HepG2 (cell line): ENCODE data around the gene SLC50A1. TPM values are rescaled to one million over a fixed set of nuclear protein-coding genes. Genes with fewer than 3 reads are reported as not detected.
A peak's percentile ranks its signal among the peaks of the same experiment; 100 is the strongest.

ENCODE experiments used
- CTCF ChIP-seq: sonication (generic); formaldehyde crosslinking; IDR thresholded peaks from 2 replicates; pipeline ENCODE4 v1.5.0; 2020; ENCODE audit warnings: mild to moderate bottlenecking, missing genetic modification reagents, moderate library complexity
- DRAP1 ChIP-seq: IDR thresholded peaks from 2 replicates; pipeline ENCODE4 v1.6.1; 2016; ENCODE audit warnings: missing genetic modification reagents, missing compliant biosample characterization
- ERF ChIP-seq: IDR thresholded peaks from 2 replicates; pipeline ENCODE4 v1.6.1; 2018; ENCODE audit warnings: missing biosample characterization, missing genetic modification reagents
- HDAC1 ChIP-seq: sonication (generic); formaldehyde crosslinking; IDR thresholded peaks from 2 replicates; pipeline ENCODE4 v1.5.1; 2020; ENCODE audit warnings: mild to moderate bottlenecking, missing genetic modification reagents
- HDAC6 ChIP-seq: fragments of 200-600 bp; sonication (generic); IDR thresholded peaks from 2 replicates; pipeline ENCODE4 v1.7.0; 2017; ENCODE audit warnings: mild to moderate bottlenecking, antibody characterized with exemption, low read length, low read depth
- HNRNPL ChIP-seq: fragments of 200-400 bp; formaldehyde crosslinking; IDR thresholded peaks from 2 replicates; pipeline ENCODE4 v1.6.1; 2017; ENCODE audit warnings: mild to moderate bottlenecking, low read depth, low read length
- KDM2A ChIP-seq: sonication (generic); formaldehyde crosslinking; IDR thresholded peaks from 2 replicates; pipeline ENCODE4 v1.4.0; 2020; ENCODE audit warnings: low read depth, missing genetic modification reagents, borderline replicate concordance
- KDM6A ChIP-seq: IDR thresholded peaks from 2 replicates; pipeline ENCODE4 v1.6.1; 2016; ENCODE audit warnings: low read depth
- MAFF ChIP-seq: IDR thresholded peaks from 2 replicates; pipeline ENCODE4 v1.6.1; 2011; ENCODE audit warnings: low read depth, low read length, improper control_type of control experiment
- MLLT10 ChIP-seq: sonication (generic); formaldehyde crosslinking; IDR thresholded peaks from 2 replicates; pipeline ENCODE4 v1.4.0; 2020; ENCODE audit warnings: missing genetic modification reagents
- POLR2AphosphoS2 ChIP-seq: IDR thresholded peaks from 2 replicates; pipeline ENCODE4 v1.6.1; 2011; ENCODE audit warnings: low read depth, low read length, improper control_type of control experiment
- PRDM4 ChIP-seq: sonication (generic); formaldehyde crosslinking; IDR thresholded peaks from 2 replicates; pipeline ENCODE4 v1.9.0; 2021; ENCODE audit warnings: missing genetic modification reagents, borderline replicate concordance
- RFXANK ChIP-seq: IDR thresholded peaks from 2 replicates; pipeline ENCODE4 v1.6.1; 2016
- STAT6 ChIP-seq: sonication (generic); formaldehyde crosslinking; IDR thresholded peaks from 2 replicates; pipeline ENCODE4 v1.4.0; 2020; ENCODE audit warnings: missing genetic modification reagents, mild to moderate bottlenecking, borderline replicate concordance
- TAF1 ChIP-seq: sonication (generic); formaldehyde crosslinking; IDR thresholded peaks from 2 replicates; pipeline ENCODE4 v1.4.0; 2020; ENCODE audit warnings: missing genetic modification reagents
- U2AF1 ChIP-seq: fragments of 200-400 bp; formaldehyde crosslinking; optimal IDR thresholded peaks from 2 replicates; pipeline ENCODE3; 2017; ENCODE audit warnings: mild to moderate bottlenecking, low read depth, low read length
- ZBTB34 ChIP-seq: sonication (generic); formaldehyde crosslinking; IDR thresholded peaks from 2 replicates; pipeline ENCODE4 v1.8.0; 2022; ENCODE audit warnings: mild to moderate bottlenecking, missing genetic modification reagents
- ZBTB8A ChIP-seq: sonication (generic); formaldehyde crosslinking; IDR thresholded peaks from 2 replicates; pipeline ENCODE4 v1.4.0; 2020; ENCODE audit warnings: mild to moderate bottlenecking, low read depth, missing genetic modification reagents, borderline replicate concordance
- ZFX ChIP-seq: sonication (generic); formaldehyde crosslinking; IDR thresholded peaks from 2 replicates; pipeline ENCODE4 v1.4.0; 2020; ENCODE audit warnings: mild to moderate bottlenecking, low read depth, missing genetic modification reagents, moderate library complexity
- ZKSCAN8 ChIP-seq: IDR thresholded peaks from 2 replicates; pipeline ENCODE4 v1.6.1; 2016; ENCODE audit warnings: borderline replicate concordance, missing genetic modification reagents, missing compliant biosample characterization
- ZNF703 ChIP-seq: sonication (generic); formaldehyde crosslinking; IDR thresholded peaks from 2 replicates; pipeline ENCODE4 v1.5.1; 2020; ENCODE audit warnings: missing genetic modification reagents, mild to moderate bottlenecking, moderate library complexity, borderline replicate concordance
- polyA plus RNA-seq, 8 experiments: library from polyadenylated mRNA; depleted of rRNA in 3 of 8; stranded (reverse) in 7 of 8; unstranded in 1 of 8; fragments of >200 nt; fragmentation: Illumina TruSeq in 4 of 8; extraction: Trizol in 4 of 8; gene quantifications; 2 replicates each; pipeline versions ENCODE4 v1.2.1 to v1.2.3, GENCODE V29; 2011 to 2016; ENCODE audit warnings: low read depth in 4 of 8, missing spikeins in 1 of 8, mixed read lengths in 1 of 8; ENCODE audit not compliant: insufficient read depth in 1 of 8
- total RNA-seq, 5 experiments: library from RNA; depleted of rRNA; stranded (reverse); fragments of >200 nt; fragmentation: Illumina TruSeq; extraction: Trizol; gene quantifications; 2 replicates each; pipeline ENCODE4 v1.2.3, GENCODE V29; 2016; ENCODE audit warnings: low read depth in 1 of 5

SLC50A1 gene
- total and polyA plus RNA-seq, 2 of the 13 experiments (the other 11 are each of a cell fraction or from before 2014, with no cell fraction given), result 22.5 to 46.8 TPM

GRCh38 chr1:155178441-155179111, 42.9 kb downstream of the SLC50A1 start (continued):
- no peak for TF ChIP-seq POLR2AphosphoS2
- peak; percentile 70; the same call in 1 of the 2 replicates for TF ChIP-seq HDAC1
- TF ChIP-seq CTCF (CRISPR knock-in tag), result 0 out of 2 replicates have a peak, but pooled peaks have one; percentile 14
- TF ChIP-seq PRDM4 (CRISPR knock-in tag), result no peak
- TF ChIP-seq U2AF1, result no peak
- TF ChIP-seq ZBTB8A (CRISPR knock-in tag), result no peak
- TF ChIP-seq ZFX (CRISPR knock-in tag), result peak; percentile 68
- TF ChIP-seq ERF (CRISPR knock-in tag), result peak; percentile 43; the same call in 1 of the 2 replicates
- no peak for TF ChIP-seq TAF1
- TF ChIP-seq RFXANK, result no peak
- no peak for TF ChIP-seq KDM6A
- TF ChIP-seq STAT6 (CRISPR knock-in tag), result no peak
- TF ChIP-seq HDAC6, result no peak
- no peak for TF ChIP-seq DRAP1 (CRISPR knock-in tag)
- TF ChIP-seq MLLT10 (CRISPR knock-in tag), result no peak
- TF ChIP-seq ZBTB34, result no peak
- TF ChIP-seq KDM2A, result no peak
- no peak for TF ChIP-seq MAFF
- no peak for TF ChIP-seq ZNF703 (CRISPR knock-in tag)
- TF ChIP-seq ZKSCAN8, result no peak
- 0 out of 2 replicates have a peak, but pooled peaks have one; percentile 27 for TF ChIP-seq HNRNPL
